IPS DF 6.9 (cell line): ENCODE results near the gene LPCAT1.

Source experiments
- DNase-seq: peaks from one replicate; pipeline ENCODE4 v3.0.0-alpha.2; 2013; ENCODE audit warnings: low read depth, low spot score
- H3K27ac ChIP-seq: one replicate; pipeline ENCODE4 v1.5.1; 2013; ENCODE audit warnings: low read length, control low read depth
- H3K27me3 ChIP-seq: 2 replicates; pipeline ENCODE4 v1.6.1; 2013; ENCODE audit warnings: mild to moderate bottlenecking, low read length; ENCODE audit not compliant: control insufficient read depth, insufficient read depth
- H3K36me3 ChIP-seq: 2 replicates; pipeline ENCODE4 v1.6.1; 2013; ENCODE audit warnings: low read length; ENCODE audit not compliant: control insufficient read depth, insufficient read depth
- H3K4me1 ChIP-seq: 2 replicates; pipeline ENCODE4 v1.6.1; 2013; ENCODE audit warnings: low read length; ENCODE audit not compliant: control insufficient read depth, insufficient read depth
- H3K4me3 ChIP-seq: 2 replicates; pipeline ENCODE4 v1.5.1; 2013; ENCODE audit warnings: mild to moderate bottlenecking, low read length
- H3K9me3 ChIP-seq: 2 replicates; pipeline ENCODE4 v1.6.1; 2013; ENCODE audit warnings: low read length, inconsistent platforms; ENCODE audit not compliant: control insufficient read depth, insufficient read depth
- WGBS: extraction: QIAGEN DNeasy Blood & Tissue Kit; methylation state at CpG from one replicate; pipeline ENCODE4 v1.1.7; 2013; ENCODE audit warnings: mixed read lengths, missing lambda C conversion rate; ENCODE audit not compliant: insufficient read length, insufficient coverage; 5-methylcytosine and 5-hydroxymethylcytosine counted together

LPCAT1 gene

DNA sequence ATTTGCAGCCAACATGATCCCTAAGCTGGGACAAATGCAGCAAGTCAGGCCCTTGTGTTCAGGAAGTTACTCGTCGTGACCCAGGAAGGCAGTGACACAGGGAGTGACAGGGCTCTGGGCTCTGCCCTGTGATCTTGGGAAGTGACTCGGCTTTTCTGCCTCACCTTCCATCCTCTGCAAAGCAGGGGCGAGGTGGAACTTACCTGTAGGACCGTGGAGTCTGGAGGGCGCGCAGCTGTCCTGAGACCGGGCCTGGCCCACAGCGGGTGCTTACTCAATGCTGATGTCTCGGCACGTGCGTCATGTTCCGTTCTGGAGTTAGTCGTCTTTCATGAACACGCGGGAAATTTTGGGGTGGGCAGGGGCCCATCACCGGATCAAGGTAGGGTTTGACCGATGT, 22.8 kb upstream of the LPCAT1 start:
- Histone ChIP-seq H3K36me3 (no peaks in the 10 kb centered on the region), H3K4me3 (no peak overlapping the region), H3K4me1 (no peaks in the 10 kb centered on the region), H3K9me3 (no peaks in the 10 kb centered on the region), H3K27ac (no peak overlapping the region), H3K27me3 (no peaks in the 10 kb centered on the region)
- no CpG with 5 or more reads among the region's 18 CpGs for WGBS
- DNase-seq = no peak

GRCh38 chr5:1545805-1546355, 22.1 kb upstream of the LPCAT1 start:
- Histone ChIP-seq H3K4me3 (no peak overlapping the region), H3K9me3 (no peaks in the 10 kb centered on the region), H3K4me1 (no peaks in the 10 kb centered on the region), H3K36me3 (no peaks in the 10 kb centered on the region), H3K27ac (no peak overlapping the region), H3K27me3 (no peaks in the 10 kb centered on the region)
- DNase-seq = no peak
- WGBS = no CpG with 5 or more reads among the region's 6 CpGs

GRCh38 chr5:1545126-1545804, 21.5 kb upstream of the LPCAT1 start:
- H3K27ac ChIP-seq = no peak overlapping the region
- no peaks in the 10 kb centered on the region for H3K9me3 ChIP-seq
- no CpG with 5 or more reads among the region's 4 CpGs for WGBS
- H3K4me3 ChIP-seq = no peak overlapping the region
- no peaks in the 10 kb centered on the region for H3K4me1 ChIP-seq
- no peaks in the 10 kb centered on the region for H3K27me3 ChIP-seq
- DNase-seq = no peak
- H3K36me3 ChIP-seq = no peaks in the 10 kb centered on the region

GRCh38 chr5:1544294-1544961, 20.7 kb upstream of the LPCAT1 start:
- H3K4me1 ChIP-seq = no peaks in the 10 kb centered on the region
- no peaks in the 10 kb centered on the region for H3K27me3 ChIP-seq
- no CpG with 5 or more reads among the region's 12 CpGs for WGBS
- no peaks in the 10 kb centered on the region for H3K36me3 ChIP-seq
- H3K9me3 ChIP-seq = no peaks in the 10 kb centered on the region
- H3K27ac ChIP-seq = no peak overlapping the region
- no peak overlapping the region for H3K4me3 ChIP-seq
- DNase-seq = no peak

- Histone ChIP-seq H3K27me3 (no peaks in the 10 kb centered on the region), H3K4me1 (no peaks in the 10 kb centered on the region), H3K9me3 (no peaks in the 10 kb centered on the region), H3K36me3 (no peaks in the 10 kb centered on the region), H3K27ac (no peak overlapping the region), H3K4me3 (no peak overlapping the region)
- 100% methylated on average over 1 of the region's 8 CpGs for WGBS
- no peak for DNase-seq
Observed at GRCh38 chr5:1543398-1544293, 19.9 kb upstream of the LPCAT1 start.

GRCh38 chr5:1542781-1543180, 19.0 kb upstream of the LPCAT1 start:
- Histone ChIP-seq H3K4me3 (no peak overlapping the region), H3K27ac (no peak overlapping the region), H3K9me3 (no peaks in the 10 kb centered on the region), H3K27me3 (no peaks in the 10 kb centered on the region), H3K36me3 (no peaks in the 10 kb centered on the region), H3K4me1 (no peaks in the 10 kb centered on the region)
- WGBS = no CpG with 5 or more reads among the region's 3 CpGs
- no peak for DNase-seq

GRCh38 chr5:1541702-1542400, 18.1 kb upstream of the LPCAT1 start:
- no peaks in the 10 kb centered on the region for H3K4me1 ChIP-seq
- no peaks in the 10 kb centered on the region for H3K9me3 ChIP-seq
- no CpG with 5 or more reads among the region's 10 CpGs for WGBS
- no peak for DNase-seq
- H3K27ac ChIP-seq = no peak overlapping the region
- no peaks in the 10 kb centered on the region for H3K27me3 ChIP-seq
- no peak overlapping the region for H3K4me3 ChIP-seq
- H3K36me3 ChIP-seq = no peaks in the 10 kb centered on the region

DNA sequence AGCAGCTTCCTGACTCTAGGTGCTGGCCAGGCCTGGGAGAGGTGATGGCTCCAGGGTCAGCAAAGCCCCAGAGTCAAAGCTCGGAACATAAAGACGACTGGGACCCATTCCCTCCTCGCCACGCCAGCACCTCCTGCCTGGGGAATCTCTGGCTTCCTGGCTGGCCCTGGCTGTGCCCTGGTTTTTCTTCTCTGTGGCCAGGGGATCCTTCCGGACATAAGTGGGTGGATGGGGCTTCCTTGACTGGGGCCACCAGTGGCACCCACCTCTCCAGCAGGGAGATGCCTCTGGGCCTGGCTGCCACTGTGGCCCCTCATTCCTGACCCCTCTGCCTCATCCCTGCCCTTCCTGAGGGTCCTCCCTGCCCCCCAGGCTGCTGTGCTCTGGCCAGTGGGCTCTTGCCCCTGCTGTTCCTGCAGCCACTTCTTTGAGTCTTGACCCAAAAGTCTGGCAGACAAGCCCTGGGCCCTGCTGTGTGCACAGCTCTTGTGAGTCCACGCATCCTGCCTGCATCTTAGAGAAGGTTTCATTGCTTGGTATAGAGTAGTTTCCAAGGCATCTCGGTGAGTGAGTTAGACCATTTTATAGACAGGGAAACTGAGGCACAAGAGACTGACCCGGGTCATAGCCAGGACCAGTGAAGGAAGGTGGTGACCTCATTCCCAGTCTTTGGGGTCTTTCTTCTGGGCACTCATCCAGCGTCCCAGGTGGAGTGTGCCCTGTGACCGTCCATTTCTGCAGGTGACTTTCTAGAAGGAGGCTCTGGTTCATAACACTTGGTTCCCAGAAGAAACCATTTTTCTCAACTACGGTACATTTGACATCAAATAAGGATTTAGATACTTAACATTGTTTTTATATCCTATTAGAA, 17.3 kb upstream of the LPCAT1 start:
- H3K4me3 ChIP-seq = no peak overlapping the region
- H3K27ac ChIP-seq = no peak overlapping the region
- no CpG with 5 or more reads among the region's 11 CpGs for WGBS
- no peaks in the 10 kb centered on the region for H3K27me3 ChIP-seq
- no peaks in the 10 kb centered on the region for H3K9me3 ChIP-seq
- no peak for DNase-seq
- no peaks in the 10 kb centered on the region for H3K4me1 ChIP-seq
- no peaks in the 10 kb centered on the region for H3K36me3 ChIP-seq

GRCh38 chr5:1540166-1540565, 16.4 kb upstream of the LPCAT1 start:
- no peaks in the 10 kb centered on the region for H3K4me1 ChIP-seq
- no peak overlapping the region for H3K4me3 ChIP-seq
- H3K27me3 ChIP-seq = no peaks in the 10 kb centered on the region
- no peaks in the 10 kb centered on the region for H3K36me3 ChIP-seq
- no CpG with 5 or more reads among the region's 3 CpGs for WGBS
- H3K27ac ChIP-seq = no peak overlapping the region
- no peak for DNase-seq
- H3K9me3 ChIP-seq = no peaks in the 10 kb centered on the region
